ENCODE results near the gene PGF.

PGF gene

GRCh38 chr14:74956280-74957072 lies 1.1 kb upstream of the PGF start:
- no peak for DNase-seq (ENCODE audit: low read depth)

GRCh38 chr14:74956027-74956279 lies 556 bp upstream of the PGF start:
- DNase-seq (ENCODE audit: low read depth): no peak

GRCh38 chr14:74954947-74955228 lies 509 bp downstream of the PGF start:
- no peak for DNase-seq (ENCODE audit: low read depth)

- no peak for DNase-seq (ENCODE audit: low read depth)
Observed at GRCh38 chr14:74954232-74954946, 1.0 kb downstream of the PGF start.

- no peak for DNase-seq (ENCODE audit: low read depth)
Observed at GRCh38 chr14:74953686-74954085, 1.7 kb downstream of the PGF start.

GRCh38 chr14:74952697-74953484 lies 2.5 kb downstream of the PGF start:
- DNase-seq (ENCODE audit: low read depth): no peak

- DNase-seq (ENCODE audit: low read depth): no peak
Observed at GRCh38 chr14:74952180-74952665, 3.2 kb downstream of the PGF start.

- DNase-seq (ENCODE audit: low read depth): no peak
Observed at GRCh38 chr14:74951443-74952179, 3.8 kb downstream of the PGF start.

- no peak for DNase-seq (ENCODE audit: low read depth)
Observed at GRCh38 chr14:74950795-74951442, 4.5 kb downstream of the PGF start.

- no peak for DNase-seq (ENCODE audit: low read depth)
Observed at GRCh38 chr14:74949859-74950573, 5.4 kb downstream of the PGF start.

GRCh38 chr14:74949191-74949601 lies 6.2 kb downstream of the PGF start:
- DNase-seq (ENCODE audit: low read depth): no peak

- DNase-seq (ENCODE audit: low read depth): no peak
Observed at GRCh38 chr14:74948228-74949175, 6.9 kb downstream of the PGF start.

- DNase-seq (ENCODE audit: low read depth): no peak
Observed at GRCh38 chr14:74947353-74948227, 7.8 kb downstream of the PGF start.

- DNase-seq (ENCODE audit: low read depth): no peak
Observed at GRCh38 chr14:74946659-74947281, 8.6 kb downstream of the PGF start.

GRCh38 chr14:74945852-74946658 lies 9.3 kb downstream of the PGF start:
- peak; percentile 56 for DNase-seq (ENCODE audit: low read depth)

- no peak for DNase-seq (ENCODE audit: low read depth)
Observed at GRCh38 chr14:74945261-74945851, 10.0 kb downstream of the PGF start.

GRCh38 chr14:74942608-74943007 lies 12.8 kb downstream of the PGF start:
- no peak for DNase-seq (ENCODE audit: low read depth)

Measured in fibroblast of the conjunctiva (primary cell).